Glomerular visceral epithelial cell (primary cell): Measurements from ENCODE around the gene ATOH8.

Experiments used
- DNase-seq: peaks from one replicate; pipeline ENCODE4 v3.0.0-alpha.2; 2016; ENCODE audit errors: extremely low spot score

Gene ATOH8

GRCh38 chr2:85770786-85771409 is 17.1 kb downstream of the ATOH8 start:
- peak; percentile 35 for DNase-seq

- DNase-seq = no peak
Observed at GRCh38 chr2:85771486-85771885, 17.7 kb downstream of the ATOH8 start.

- peak; percentile 99 for DNase-seq
Observed at GRCh38 chr2:85772019-85772745, 18.4 kb downstream of the ATOH8 start.

GRCh38 chr2:85772841-85773491 is 19.2 kb downstream of the ATOH8 start:
- DNase-seq = no peak

- no peak for DNase-seq
Observed at GRCh38 chr2:85773692-85774091, 19.9 kb downstream of the ATOH8 start.

GRCh38 chr2:85774126-85774978 is 20.6 kb downstream of the ATOH8 start:
- no peak for DNase-seq

GRCh38 chr2:85775406-85776381 is 21.9 kb downstream of the ATOH8 start:
- no peak for DNase-seq

- DNase-seq = no peak
Observed at GRCh38 chr2:85776672-85777071, 22.9 kb downstream of the ATOH8 start.

- DNase-seq = no peak
Observed at GRCh38 chr2:85777441-85777861, 23.7 kb downstream of the ATOH8 start.

- no peak for DNase-seq
Observed at GRCh38 chr2:85778646-85779379, 25.0 kb downstream of the ATOH8 start.

GRCh38 chr2:85779641-85780315 is 26.0 kb downstream of the ATOH8 start:
- no peak for DNase-seq

- DNase-seq = no peak
Observed at GRCh38 chr2:85780316-85781012, 26.7 kb downstream of the ATOH8 start.

- no peak for DNase-seq
Observed at GRCh38 chr2:85781013-85781332, 27.2 kb downstream of the ATOH8 start.

GRCh38 chr2:85783796-85784195 is 30.0 kb downstream of the ATOH8 start:
- no peak for DNase-seq

- DNase-seq = no peak
Observed at GRCh38 chr2:85784474-85784986, 30.7 kb downstream of the ATOH8 start.

GRCh38 chr2:85785027-85785822 is 31.4 kb downstream of the ATOH8 start:
- DNase-seq = peak; percentile 77

- DNase-seq = no peak
Observed at GRCh38 chr2:85785871-85786270, 32.1 kb downstream of the ATOH8 start.

- no peak for DNase-seq
Observed at GRCh38 chr2:85786444-85786843, 32.7 kb downstream of the ATOH8 start.
